Endothelial cell of umbilical vein (primary cell): Measurements from ENCODE around the gene ZNF423.

Source experiments
- CTCF ChIP-seq, 2 donors: IDR thresholded peaks; 1 replicate in 1 of 2; 2 replicates in 1 of 2; pipeline ENCODE4 v1.5.1; 2011; ENCODE audit warnings: low read length in 2 of 2, mild to moderate bottlenecking in 2 of 2, moderate library complexity in 2 of 2, control low read depth in 1 of 2, inconsistent platforms in 1 of 2, low read depth in 1 of 2; ENCODE audit not compliant: insufficient read depth in 1 of 2; ENCODE audit errors: extremely low read depth in 1 of 2
- POLR2A ChIP-seq: IDR thresholded peaks from 2 replicates; pipeline ENCODE4 v1.6.1; 2012; ENCODE audit warnings: low read depth, mild to moderate bottlenecking, control low read depth, low read length

- no peak for TF ChIP-seq CTCF (IDR thresholded peaks at IDR 0.05; ENCODE audit: extremely low read depth in 1 of 2, insufficient read depth in 1 of 2, low read depth in 1 of 2, low read length in 2 of 2)
- TF ChIP-seq POLR2A = no peak
These were observed 256.6 kb downstream of the ZNF423 start for GRCh38 chr16:49599281-49599680.
